Glomerular endothelial cell (primary cell): Measurements from ENCODE around the gene MTFMT. TPM values are rescaled to one million over a fixed set of nuclear protein-coding genes. Genes with fewer than 3 reads are reported as not detected.
"Not testable (repeated sequence)": the region's sequence is repeated elsewhere in the genome, so short reads cannot be mapped to it uniquely, and the experiment has no call there.

Experiments
- DNase-seq: peaks from one replicate; pipeline ENCODE4 v3.0.0-alpha.2; 2011; ENCODE audit warnings: low read depth, low spot score; ENCODE audit errors: extremely low read depth
- total RNA-seq: library from RNA; depleted of rRNA; stranded (reverse); fragments of >200 nt; gene quantifications from 2 replicates; pipeline ENCODE4 v1.2.3, GENCODE V29; 2015

The MTFMT gene
- total RNA-seq, 1 donor from 2014 or later, result 18.2 TPM

GRCh38 chr15:65040461-65040860 is 11.0 kb upstream of the MTFMT start:
- no peak for DNase-seq

- DNase-seq, result no peak
Observed at GRCh38 chr15:65038836-65039235, 9.4 kb upstream of the MTFMT start.

- DNase-seq, result no peak
Observed at GRCh38 chr15:65038428-65038827, 9.0 kb upstream of the MTFMT start.

DNA sequence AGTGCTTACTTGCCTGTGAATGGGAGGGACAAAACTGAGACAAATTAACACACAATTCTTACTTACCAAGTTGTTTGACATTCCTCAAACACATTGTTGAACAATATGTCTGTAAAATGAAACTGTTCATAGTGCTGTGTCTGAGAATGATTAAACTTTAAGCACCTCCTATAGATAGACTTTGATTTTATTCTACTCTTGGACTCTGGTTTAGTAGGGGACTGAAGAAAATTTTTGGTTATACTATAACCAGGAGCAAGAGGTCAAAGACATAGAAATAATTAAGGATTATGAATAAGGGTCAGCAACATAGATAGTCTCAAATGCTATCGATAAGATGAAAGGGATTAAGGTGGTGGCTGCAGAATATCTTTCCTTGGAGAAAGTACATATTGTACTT is 7.9 kb upstream of the MTFMT start:
- DNase-seq, result no peak

DNA sequence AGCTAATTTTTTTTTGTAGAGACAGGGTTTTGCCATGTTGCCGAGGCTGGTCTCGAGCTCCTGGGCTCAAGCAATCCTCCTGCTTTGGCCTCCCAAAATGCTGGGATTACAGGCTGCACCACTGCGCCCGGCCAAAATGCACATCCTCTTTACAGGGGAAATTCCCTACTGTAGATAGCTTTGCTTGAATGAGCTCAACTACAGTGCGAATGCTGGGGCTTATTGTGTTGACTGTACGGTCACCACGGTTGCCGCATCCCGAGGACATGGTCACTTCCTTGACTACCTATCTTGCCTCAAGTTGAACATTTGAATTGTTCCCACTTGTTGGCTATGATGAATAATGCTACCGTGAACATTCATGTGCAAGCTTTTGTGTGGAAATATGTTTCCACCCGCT is 5.3 kb upstream of the MTFMT start:
- DNase-seq, result no peak

- no peak for DNase-seq
Observed at GRCh38 chr15:65033659-65034269, 4.3 kb upstream of the MTFMT start.

- DNase-seq, result no peak
Observed at GRCh38 chr15:65032801-65033537, 3.5 kb upstream of the MTFMT start.

- DNase-seq, result no peak
Observed at GRCh38 chr15:65029736-65030208, 333 bp upstream of the MTFMT start.

GRCh38 chr15:65028338-65028737 is 1.1 kb downstream of the MTFMT start:
- no peak for DNase-seq

- DNase-seq, result no peak
Observed at GRCh38 chr15:65027593-65027992, 1.8 kb downstream of the MTFMT start.

GRCh38 chr15:65026756-65027155 is 2.7 kb downstream of the MTFMT start:
- DNase-seq, result no peak

GRCh38 chr15:65021488-65021887 is 8.0 kb downstream of the MTFMT start:
- DNase-seq, result no peak

DNA sequence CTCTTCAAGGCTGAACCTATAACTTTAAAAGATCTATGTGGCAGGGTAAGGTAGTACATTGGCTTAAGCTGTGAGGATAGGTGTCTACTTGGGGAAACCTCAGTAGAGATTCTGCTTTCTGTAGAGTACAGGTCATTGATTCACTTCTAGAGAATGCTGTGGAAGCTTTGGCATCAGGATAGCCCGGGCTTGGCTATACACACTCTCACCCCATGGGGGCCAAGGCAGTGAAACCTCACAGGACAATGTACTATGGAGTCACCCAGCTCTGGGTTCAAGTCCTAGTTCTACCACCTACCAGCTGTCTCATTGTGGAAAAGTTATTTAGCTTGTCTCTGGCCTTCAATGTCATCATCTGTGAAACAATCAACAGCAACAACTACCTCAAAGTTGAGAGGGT is 9.0 kb downstream of the MTFMT start:
- no peak for DNase-seq

DNA sequence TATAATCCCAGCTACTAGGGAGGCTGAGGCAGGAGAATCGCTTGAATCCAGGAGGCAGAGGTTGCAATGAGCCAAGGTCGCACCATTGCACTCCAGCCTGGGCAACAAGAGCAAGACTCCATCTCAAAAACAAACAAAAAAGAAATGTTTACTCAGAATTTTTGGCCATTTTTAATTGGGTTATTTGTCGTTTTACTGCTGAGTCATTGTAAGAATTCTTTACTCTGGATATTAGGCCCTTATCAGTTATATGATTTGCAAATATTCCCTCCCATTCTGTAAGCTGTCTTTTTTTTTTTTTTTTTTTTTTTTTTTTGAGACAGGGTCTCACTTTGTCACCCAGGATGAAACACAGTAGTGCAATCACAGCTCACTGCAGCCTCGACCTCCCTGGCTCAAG is 18.2 kb downstream of the MTFMT start:
- not testable (repeated sequence) for DNase-seq

DNA sequence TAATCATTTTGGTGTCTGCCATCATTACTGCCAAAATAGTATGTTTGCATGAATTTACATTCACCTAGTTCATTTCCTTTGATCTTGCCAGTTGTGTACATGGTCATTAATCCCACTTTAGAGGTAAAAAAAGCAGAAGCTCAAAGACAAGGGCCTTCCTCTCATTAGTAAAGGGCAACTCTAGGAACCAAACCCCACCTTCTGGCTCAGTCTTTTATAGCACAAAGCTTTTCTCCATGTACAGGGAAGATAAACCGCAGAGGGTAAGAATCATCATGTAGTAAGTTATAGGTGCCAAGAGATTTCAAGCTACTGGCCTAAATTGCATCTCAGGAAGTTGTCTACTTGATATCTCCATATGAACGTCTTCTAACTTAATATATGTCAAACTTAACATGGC is 20.5 kb downstream of the MTFMT start:
- DNase-seq, result no peak

DNA sequence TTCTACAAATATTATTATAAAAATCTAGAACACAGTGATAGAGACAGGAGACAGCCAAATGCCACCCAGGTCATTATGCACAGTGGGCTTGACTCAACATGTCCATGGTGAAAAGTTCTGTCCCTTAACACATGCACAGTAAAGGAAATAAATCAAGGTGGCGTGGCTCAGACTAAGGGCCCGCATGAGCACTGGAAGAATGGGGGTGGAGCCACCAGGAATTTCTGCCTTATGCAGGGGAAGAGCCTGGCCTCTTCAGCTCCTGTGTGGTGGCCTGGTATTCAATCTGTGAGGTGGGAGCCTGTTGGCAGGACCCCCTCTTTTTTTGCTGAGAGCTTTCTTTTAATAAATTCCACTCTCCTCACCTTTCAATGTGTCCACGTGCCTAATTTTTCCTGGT is 22.6 kb downstream of the MTFMT start:
- no peak for DNase-seq

GRCh38 chr15:65004993-65005392 is 24.4 kb downstream of the MTFMT start:
- no peak for DNase-seq

- no peak for DNase-seq
Observed at GRCh38 chr15:64997745-64998375, 31.6 kb downstream of the MTFMT start.

- DNase-seq, result no peak
Observed at GRCh38 chr15:64997066-64997465, 32.4 kb downstream of the MTFMT start.

- DNase-seq, result no peak
Observed at GRCh38 chr15:64993290-64993689, 36.1 kb downstream of the MTFMT start.

GRCh38 chr15:64991536-64992135 is 37.8 kb downstream of the MTFMT start:
- no peak for DNase-seq

DNA sequence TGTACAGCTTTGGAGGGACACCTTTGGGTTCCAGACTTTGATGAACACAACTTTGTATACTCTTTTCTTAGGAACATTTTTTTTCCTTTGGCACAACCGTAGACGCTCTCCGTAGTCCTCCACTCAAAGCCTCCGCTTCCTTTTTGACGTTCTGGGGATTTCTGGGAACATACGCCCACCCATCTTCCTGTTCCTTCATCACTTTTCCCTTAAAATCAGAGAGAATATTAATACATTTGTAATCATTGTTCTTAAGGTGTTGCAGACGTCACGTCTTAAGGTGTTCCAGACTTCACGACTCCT is 39.3 kb downstream of the MTFMT start:
- no peak for DNase-seq
